Measurements from ENCODE around the gene NABP2. TPM values are rescaled to one million over a fixed set of nuclear protein-coding genes. Genes with fewer than 3 reads are reported as not detected.
A peak's percentile ranks its signal among the peaks of the same experiment; 100 is the strongest.

NABP2 gene
- total RNA-seq, 4 donors from 2014 or later: 13.2 to 24.3 (median 17.2) TPM

DNA sequence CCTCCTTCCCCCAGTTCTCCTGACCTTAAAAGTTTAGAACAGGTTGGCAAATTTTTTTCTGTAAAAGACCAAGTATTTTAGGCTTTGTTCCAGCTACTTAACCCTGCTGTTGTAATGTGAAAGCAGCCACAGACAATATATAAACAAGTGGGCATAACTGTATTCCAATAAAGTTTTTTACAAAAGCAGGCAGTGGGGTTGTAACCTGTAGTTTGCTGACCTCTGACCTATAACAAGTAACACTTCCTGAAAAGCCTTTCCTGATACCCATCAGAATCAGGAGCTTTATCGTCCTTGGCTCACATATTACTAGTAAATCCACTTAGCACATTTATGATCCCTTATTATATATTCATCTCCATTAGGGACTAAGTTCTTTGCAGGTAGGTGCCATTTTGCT, 21.8 kb upstream of the NABP2 start:
- DNase-seq (ENCODE audit: low spot score): no peak
- no peak for ATAC-seq (ENCODE audit: low FRiP score)
- TF ChIP-seq, protein P1, sequence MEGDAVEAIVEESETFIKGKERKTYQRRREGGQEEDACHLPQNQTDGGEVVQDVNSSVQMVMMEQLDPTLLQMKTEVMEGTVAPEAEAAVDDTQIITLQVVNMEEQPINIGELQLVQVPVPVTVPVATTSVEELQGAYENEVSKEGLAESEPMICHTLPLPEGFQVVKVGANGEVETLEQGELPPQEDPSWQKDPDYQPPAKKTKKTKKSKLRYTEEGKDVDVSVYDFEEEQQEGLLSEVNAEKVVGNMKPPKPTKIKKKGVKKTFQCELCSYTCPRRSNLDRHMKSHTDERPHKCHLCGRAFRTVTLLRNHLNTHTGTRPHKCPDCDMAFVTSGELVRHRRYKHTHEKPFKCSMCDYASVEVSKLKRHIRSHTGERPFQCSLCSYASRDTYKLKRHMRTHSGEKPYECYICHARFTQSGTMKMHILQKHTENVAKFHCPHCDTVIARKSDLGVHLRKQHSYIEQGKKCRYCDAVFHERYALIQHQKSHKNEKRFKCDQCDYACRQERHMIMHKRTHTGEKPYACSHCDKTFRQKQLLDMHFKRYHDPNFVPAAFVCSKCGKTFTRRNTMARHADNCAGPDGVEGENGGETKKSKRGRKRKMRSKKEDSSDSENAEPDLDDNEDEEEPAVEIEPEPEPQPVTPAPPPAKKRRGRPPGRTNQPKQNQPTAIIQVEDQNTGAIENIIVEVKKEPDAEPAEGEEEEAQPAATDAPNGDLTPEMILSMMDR (IDR thresholded peaks at IDR 0.05): no peak

DNA sequence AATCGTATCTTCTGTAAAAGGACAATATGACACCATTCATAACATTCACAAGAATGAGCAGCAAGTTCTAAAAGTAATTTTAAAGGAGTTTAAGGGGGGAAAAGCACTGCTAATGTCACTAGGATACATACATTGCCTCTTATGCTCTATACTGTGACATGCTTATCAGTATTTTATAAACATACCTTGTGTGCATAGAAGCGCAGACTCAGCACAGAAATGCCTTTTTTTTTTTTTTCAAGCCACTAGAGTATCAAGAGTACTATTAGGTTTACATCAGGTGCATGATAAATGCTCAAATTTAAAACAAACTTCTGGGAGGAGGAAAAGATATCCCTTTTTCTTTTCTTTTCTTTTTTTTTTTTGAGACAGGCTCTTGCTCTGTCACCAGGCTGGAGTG, 21.3 kb upstream of the NABP2 start:
- ATAC-seq (ENCODE audit: low FRiP score): no peak
- no peak for DNase-seq (ENCODE audit: low spot score)
- TF ChIP-seq, protein P1 (IDR thresholded peaks at IDR 0.05): no peak

DNA sequence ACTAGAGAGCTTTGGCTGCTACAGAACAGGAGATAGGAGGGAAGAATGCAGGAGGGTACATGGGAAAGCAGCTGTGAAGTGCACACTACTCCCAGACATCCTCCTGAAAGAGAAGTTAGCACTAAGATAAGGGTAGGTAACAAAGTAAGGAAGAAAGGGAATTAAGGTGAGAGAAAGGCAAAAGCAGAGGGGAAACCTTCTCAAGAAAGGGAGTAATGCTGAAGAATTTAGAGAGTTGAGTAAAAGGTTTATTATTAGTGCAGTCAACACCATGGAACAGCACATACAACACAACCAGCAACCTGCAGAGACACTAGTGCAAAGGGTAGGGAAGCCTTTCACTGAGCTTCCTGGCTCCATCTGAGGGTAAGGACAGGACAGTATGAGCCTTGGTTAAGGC, 19.9 kb upstream of the NABP2 start:
- no peak for ATAC-seq (ENCODE audit: low FRiP score)
- TF ChIP-seq, protein P1 (IDR thresholded peaks at IDR 0.05): no peak
- DNase-seq (ENCODE audit: low spot score): no peak

DNA sequence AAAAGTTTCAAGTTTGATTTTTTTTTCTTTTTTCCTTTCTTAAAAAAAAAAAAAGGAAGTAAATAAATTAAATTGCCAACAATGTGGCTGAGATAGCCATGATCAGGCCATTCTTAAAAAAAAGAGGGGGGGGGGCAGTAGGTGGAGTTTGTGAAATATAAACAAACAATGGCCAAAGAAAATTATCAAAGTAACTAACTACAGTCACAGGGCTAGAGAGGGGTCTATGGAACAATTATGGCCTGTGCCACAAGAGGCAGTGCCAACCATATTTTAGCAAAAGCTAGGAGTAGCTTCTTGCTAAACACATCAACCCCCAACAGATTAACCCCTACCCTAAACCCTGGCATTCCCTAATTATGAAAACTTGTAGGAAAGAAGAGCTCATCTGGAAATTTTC, 18.7 kb upstream of the NABP2 start:
- DNase-seq (ENCODE audit: low spot score) (no peak), ATAC-seq (ENCODE audit: low FRiP score) (no peak)
- TF ChIP-seq, protein P1 (IDR thresholded peaks at IDR 0.05): no peak

DNA sequence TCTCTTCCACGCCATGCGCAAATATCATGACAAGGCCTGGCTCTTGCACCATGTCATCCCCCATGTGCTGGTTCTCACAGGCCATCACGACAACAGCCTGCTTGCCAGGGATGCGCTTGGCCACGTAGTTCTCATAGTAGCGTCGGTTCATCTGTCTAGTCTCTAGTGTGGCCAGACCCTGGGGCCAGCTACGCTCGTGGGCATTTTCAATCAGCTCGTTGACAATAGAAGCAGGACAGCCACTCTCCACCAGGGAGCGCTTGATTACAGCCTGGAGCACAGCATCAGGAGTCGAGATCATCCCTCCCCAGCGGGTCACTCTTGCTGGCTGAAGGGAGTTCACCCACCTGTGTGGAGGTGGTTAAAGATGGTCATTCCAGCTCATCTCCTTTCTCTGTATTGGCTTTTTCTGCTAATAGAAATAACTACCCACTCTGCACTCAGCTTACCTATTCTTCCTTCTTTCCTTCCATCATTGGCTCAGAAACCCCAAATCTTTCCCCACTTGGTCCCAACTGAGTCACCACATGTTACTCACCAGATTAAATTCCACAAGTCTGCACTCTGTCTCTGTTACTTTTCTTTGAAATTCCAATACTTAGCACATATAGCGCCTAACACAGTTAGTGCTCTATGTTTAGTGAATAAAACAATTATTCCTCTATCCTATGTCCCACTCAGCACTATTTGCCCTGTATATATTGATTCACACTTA, 17.5 kb upstream of the NABP2 start:
- DNase-seq (ENCODE audit: low spot score) (no peak), ATAC-seq (ENCODE audit: low FRiP score) (peak; percentile 67)
- TF ChIP-seq, protein P1 (IDR thresholded peaks at IDR 0.05): no peak

DNA sequence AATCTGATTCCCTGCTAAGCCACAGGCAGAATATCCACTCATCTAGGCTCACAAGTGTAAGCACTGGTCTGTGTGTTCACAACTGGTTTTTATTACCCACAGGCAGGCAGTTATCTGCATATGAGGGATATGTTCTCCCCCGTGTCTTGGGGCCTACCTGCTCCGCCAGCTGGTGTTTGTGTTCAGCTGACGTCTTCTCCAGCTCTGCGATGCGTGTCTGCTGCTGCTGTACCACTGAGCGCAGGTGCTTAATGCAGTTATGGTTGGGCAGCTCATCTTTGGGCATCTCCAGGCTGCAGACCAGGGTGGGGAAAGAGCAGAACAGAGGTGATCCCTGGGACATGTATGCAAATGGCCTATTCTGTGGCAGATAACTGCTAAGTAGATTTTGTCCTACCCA, 16.1 kb upstream of the NABP2 start:
- TF ChIP-seq, protein P1 (IDR thresholded peaks at IDR 0.05): no peak
- ATAC-seq (ENCODE audit: low FRiP score): no peak

DNA sequence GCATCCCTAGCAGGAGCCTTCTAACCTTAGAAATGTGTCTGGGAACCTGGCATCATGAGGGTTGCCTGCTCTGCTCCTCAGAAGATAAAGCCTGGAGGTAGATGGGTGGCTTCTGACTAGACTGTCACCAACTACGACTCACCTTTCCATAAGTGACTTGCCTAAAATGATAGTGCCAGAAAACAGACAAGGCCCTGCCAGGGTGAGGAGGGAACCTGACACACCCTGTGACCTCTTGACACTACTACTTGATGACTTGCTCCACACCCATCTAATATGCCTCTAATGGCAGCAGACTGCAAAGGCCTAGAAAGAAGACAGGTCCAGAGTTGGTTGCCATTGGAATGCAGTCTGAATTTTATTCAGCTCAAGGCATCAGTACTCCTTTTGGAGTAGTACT, 11.8 kb upstream of the NABP2 start:
- DNase-seq (ENCODE audit: low spot score): no peak
- ATAC-seq (ENCODE audit: low FRiP score): no peak
- TF ChIP-seq, protein P1 (IDR thresholded peaks at IDR 0.05): no peak

More for the DNA sequence above, 16.1 kb upstream of the NABP2 start:
- no peak for DNase-seq (ENCODE audit: low spot score)
